DMS 273 treated with DMSO at 0.1 percent for 48 hours (cell line): ENCODE data around the gene DLEC1.

ENCODE experiments used
- DNase-seq: peaks from one replicate; lab custom pipeline; 2025; lab: John Stamatoyannopoulos, UW

Gene DLEC1

DNA sequence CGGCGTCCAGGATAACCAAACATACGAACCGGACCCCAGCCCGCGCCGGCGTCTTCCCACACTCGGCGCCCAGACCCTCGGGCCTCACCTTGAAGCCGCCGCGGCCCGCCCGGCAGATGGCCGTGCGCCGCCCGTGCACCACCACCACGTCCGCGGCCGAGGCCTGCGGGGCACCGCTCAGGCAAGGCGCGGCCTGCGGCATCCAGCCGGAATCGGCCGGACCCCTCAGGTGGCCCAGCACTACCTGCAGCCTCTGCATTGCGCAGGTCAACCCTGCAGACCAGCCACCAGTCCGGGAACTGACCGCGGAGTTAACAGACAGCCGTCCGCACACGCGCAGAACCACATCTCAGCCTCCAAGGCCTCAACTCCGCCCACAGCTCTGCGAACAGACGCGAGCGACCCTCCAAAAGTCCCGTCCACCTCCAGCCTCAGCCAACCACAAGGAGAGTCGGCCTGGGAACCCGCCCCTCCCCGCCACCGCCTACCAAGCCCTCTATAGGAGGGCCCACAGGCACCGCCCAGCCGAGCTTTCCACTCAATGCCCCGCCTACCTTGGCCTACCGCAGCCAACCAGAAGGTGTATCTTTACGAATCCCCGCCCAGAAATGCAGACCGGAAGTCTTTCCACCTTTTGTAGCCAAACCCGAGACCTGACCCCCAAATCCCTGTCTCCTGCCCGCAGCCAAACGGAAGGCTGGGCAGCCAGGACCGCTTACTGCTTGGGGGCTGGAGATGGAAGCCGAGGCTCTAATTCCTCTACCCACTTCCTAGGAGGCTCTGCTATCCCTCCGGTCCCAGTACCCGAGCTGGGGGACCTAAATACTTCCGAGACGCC is 98.0 kb downstream of the DLEC1 start, which contains the start of gene ACAA1:
TSS of gene ACAA1 (minus strand) at position 351 of the 838 bp plus-strand sequence. CDS start at position 259, 92 bp downstream.
- peak; percentile 93 for DNase-seq

GRCh38 chr3:38137615-38138348 is 98.8 kb downstream of the DLEC1 start:
- DNase-seq = no peak

- DNase-seq = peak; percentile 11
These were observed 99.6 kb downstream of the DLEC1 start, which contains the start of gene MYD88 for GRCh38 chr3:38138349-38139190. MYD88 (plus strand) TSS chr3:38138661; CDS start chr3:38138701, 40 bp downstream.

DNA sequence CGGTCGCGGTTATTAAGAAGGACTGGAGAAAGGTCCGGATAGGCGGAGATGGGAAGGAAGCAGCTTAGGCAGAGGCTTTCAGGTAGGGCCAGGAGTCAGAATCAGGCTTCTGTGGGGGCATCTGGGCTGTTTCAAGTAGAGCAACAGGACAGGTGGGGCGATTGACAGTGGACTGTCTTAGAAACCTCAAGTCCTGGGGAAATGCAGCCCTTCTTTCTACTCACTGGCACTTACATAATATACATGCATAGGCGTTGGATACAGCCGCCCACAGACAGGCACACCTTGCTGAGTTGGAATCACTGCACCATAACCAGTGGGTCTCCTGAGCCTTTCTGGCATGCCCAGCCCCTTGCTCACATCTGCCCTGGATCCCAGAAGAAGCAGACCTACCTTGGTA is 100.2 kb downstream of the DLEC1 start:
- no peak for DNase-seq

- no peak for DNase-seq
These were observed 100.6 kb downstream of the DLEC1 start for GRCh38 chr3:38139652-38140051.

DNA sequence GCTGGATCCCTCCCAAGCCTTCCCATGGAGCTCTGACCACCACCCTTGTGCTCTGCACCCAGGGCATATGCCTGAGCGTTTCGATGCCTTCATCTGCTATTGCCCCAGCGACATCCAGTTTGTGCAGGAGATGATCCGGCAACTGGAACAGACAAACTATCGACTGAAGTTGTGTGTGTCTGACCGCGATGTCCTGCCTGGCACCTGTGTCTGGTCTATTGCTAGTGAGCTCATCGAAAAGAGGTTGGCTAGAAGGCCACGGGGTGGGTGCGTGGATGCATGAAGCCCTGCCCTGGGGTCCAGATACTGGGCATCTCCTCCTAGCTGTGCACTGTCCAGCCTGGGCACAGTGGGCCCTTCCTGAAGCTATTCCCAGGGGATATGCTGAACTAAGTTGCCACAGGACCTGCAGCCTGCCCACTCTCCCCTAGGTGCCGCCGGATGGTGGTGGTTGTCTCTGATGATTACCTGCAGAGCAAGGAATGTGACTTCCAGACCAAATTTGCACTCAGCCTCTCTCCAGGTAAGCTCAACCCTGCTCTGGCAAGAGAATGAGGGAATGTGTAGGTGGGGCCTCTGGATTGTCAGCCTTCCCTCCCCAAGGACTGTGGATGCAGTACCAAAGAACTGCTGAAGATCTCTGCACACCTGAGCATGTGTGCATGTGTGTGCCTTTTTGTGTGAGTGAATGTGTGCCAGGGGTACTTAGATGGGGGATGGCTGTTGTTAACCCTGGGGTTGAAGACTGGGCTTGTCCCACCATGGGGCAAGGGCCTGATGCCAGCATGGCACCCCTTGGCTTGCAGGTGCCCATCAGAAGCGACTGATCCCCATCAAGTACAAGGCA is 101.5 kb downstream of the DLEC1 start:
- no peak for DNase-seq

GRCh38 chr3:38141173-38141951 is 102.4 kb downstream of the DLEC1 start:
- no peak for DNase-seq

GRCh38 chr3:38141952-38142273 is 102.9 kb downstream of the DLEC1 start:
- no peak for DNase-seq

- no peak for DNase-seq
These were observed 104.0 kb downstream of the DLEC1 start for GRCh38 chr3:38142959-38143358.

- DNase-seq = no peak
These were observed 104.5 kb downstream of the DLEC1 start for GRCh38 chr3:38143511-38143910.

GRCh38 chr3:38146504-38146903 is 107.5 kb downstream of the DLEC1 start:
- no peak for DNase-seq

GRCh38 chr3:38147421-38147820 is 108.4 kb downstream of the DLEC1 start:
- DNase-seq = no peak

DNA sequence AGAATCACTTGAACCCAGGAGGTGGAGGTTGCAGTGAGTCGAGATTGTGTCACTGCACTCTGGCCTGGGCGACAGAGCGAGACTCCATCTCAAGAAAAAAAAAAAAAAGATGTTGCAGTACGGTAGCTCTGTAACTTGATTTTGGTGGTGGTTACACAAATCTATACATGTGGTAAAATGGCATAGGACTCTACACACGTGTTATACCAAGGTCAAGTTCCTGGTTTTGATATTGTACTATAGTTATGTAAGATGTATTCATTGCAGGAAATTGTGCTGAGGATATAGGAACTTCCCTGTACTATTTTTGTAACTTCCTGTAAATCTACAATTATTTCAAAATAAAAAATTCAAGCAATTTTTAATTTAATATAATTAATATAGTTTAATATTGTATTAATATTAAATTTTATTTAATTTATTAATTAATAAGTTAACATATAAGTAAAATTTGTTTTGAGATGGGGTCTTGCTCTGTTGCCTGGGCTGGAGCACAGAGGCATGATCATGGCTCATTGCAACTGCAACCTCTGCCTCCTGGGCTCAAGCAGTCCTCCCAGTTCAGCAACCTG is 109.4 kb downstream of the DLEC1 start:
- no peak for DNase-seq

- no peak for DNase-seq
These were observed 110.7 kb downstream of the DLEC1 start for GRCh38 chr3:38149708-38150107.

DNA sequence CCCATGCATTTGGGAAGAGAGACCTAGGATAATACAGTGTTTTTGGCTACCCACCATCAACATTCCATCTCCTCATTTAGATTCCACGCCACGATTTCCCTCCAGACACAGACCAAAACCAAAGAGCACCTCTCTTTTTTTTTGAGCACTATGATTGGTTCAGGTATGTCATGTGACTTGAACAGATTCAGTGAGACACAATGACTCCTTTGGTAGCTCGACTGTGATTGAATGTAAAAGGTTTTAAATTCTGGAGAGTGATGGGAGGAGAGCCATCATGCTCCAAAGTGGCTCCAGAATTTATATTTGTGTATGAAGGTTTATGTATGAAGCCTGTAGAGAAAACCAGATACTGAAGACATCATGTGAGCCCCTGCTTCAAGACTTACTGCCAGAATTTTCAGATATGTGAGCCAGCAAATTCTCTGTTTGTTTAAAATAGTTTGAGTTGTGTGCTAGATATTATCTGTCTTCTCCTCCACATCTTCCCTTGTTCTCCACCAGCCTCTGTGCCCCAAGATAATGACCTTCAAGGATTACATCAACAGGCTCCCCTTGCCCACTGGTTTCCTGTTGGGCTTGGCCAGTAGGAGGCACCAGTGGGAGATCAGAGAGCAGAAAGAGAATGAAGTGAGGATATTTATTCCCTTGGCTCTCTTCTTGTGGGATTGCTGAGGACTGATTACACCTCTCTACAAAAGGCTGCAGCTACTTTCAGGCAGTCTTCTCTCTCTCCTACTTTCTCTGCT is 111.9 kb downstream of the DLEC1 start:
- no peak for DNase-seq

DNA sequence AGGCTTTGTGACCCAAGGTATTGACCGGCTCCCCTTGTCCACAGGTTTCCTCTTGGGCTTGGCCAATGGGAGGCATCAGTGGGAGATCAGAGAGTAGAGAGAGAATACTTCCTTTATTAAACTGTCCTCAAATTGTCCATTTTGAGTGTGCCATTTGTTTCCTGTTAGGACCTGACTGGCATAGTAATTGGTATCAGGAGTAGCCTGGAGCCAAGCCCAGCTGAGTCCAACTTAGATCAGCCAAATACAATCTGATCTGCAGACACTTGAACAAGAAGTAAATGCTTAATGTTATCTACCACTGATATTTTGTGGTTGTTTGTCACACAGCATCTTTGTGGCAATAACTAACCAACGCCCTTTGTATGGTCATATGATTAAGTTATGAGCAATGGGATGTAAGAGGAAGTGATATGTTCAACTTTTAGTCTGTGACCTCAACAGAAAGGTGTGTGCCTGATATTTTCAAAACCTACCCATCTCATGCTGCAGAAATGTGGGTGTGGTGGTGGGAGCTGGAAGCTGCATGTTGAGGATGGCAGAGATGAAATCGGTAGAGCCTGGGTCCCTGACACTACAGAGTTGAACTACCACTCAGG is 112.8 kb downstream of the DLEC1 start:
- DNase-seq = no peak

- DNase-seq = no peak
These were observed 113.6 kb downstream of the DLEC1 start for GRCh38 chr3:38152609-38153008.

- DNase-seq = no peak
These were observed 114.2 kb downstream of the DLEC1 start for GRCh38 chr3:38153221-38153620.

DNA sequence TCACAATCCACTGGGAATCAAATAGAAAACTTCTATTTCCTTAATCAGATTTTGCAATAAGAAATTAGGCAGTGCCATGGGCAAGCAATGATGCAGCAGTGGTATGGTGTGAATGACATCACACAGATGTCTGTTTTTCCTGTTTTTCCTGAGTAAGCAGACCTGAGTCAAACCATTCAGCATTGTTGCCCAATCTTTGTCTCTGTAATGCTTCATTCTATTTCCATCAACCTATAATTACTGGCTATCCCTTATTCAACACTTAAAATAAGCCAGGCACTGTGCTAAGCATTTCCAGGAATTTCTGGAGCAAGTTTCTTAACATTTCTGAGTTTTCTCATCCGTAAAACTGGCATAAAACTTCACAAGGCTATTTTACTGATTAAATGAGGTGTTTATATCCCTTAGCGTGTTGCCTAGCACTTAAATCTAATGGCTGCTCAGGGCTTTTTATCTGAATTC is 115.1 kb downstream of the DLEC1 start:
- no peak for DNase-seq
